GM12891 (cell line): ENCODE data around the gene MRPL54.

Experiments used
- POLR2A ChIP-seq: IDR thresholded peaks from 2 replicates; pipeline ENCODE4 v1.6.1; 2011; ENCODE audit warnings: low read depth, low read length, control low read depth
- POLR2AphosphoS5 ChIP-seq: IDR thresholded peaks from 2 replicates; pipeline ENCODE4 v1.6.1; 2011; ENCODE audit warnings: low read depth, low read length, control low read depth
- POU2F2 ChIP-seq: IDR thresholded peaks from 2 replicates; pipeline ENCODE4 v1.6.1; 2011; ENCODE audit warnings: low read depth, mild to moderate bottlenecking, control low read depth, low read length, moderate library complexity
- SPI1 ChIP-seq: IDR thresholded peaks from 2 replicates; pipeline ENCODE4 v1.6.1; 2011; ENCODE audit warnings: low read depth, low read length, control low read depth
- TAF1 ChIP-seq: IDR thresholded peaks from 2 replicates; pipeline ENCODE4 v1.6.1; 2011; ENCODE audit warnings: low read depth, low read length, control low read depth

DNA sequence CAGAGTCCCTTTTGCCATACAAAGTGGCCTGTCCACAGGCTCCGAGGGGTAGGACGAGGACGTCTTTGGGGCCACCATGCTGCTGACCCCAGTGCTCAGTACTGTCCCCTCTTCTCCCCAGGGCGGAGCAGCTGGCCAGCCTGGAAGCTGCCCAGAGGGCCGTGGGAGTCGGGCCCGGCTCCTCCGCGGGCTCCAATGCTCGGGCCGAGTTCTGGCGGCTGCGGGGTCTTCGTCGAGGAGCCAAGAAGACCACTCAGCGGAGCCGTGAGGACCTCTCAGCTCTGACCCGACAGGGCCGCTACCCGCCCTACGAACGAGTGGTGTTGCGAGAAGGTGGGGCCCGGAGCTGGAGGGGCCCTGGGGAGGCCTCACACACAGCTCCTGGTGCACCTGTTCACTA, 22.1 kb upstream of the MRPL54 start:
- TF ChIP-seq POLR2A (no peak), SPI1 (no peak), POLR2AphosphoS5 (no peak), POU2F2 (no peak), TAF1 (no peak)
